Jurkat, Clone E6-1 (cell line): Measurements from ENCODE around the gene ATP9B.

ENCODE experiments used
- DNase-seq: peaks from one replicate; pipeline ENCODE4 v3.0.0-alpha.2; 2011; ENCODE audit warnings: low read depth, low spot score
- H3K4me3 ChIP-seq: 2 replicates; pipeline ENCODE4 v1.5.1; 2011; ENCODE audit warnings: mild to moderate bottlenecking, low read length, control low read depth, moderate library complexity

Gene ATP9B

DNA sequence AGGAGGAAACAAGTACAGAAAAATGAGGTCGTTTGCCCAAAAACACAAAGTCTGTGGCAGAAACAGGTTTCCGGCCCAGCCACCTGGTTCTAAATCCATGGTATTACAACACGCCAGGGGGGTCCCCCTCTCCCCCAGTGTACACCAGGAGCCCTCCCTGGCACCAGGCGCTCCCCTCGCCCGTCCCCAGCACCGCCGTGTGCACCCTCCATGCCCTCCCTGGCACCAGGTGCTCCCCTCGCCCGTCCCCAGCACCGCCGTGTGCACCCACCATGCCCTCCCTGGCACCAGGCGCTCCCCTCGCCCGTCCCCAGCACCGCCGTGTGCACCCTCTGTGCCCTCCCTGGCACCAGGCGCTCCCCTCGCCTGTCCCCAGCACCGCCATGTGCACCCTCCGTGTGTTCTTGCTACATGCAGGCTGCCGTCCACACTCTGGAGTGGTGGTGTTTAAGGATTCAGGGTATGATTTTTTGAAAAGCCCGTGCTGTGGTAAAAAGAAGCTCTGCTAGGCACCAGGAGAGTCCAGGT is 266.7 kb downstream of the ATP9B start:
- no peak overlapping the region for H3K4me3 ChIP-seq
- no peak for DNase-seq

- no peak overlapping the region for H3K4me3 ChIP-seq
- no peak for DNase-seq
Observed at GRCh38 chr18:79336556-79337142, 267.5 kb downstream of the ATP9B start.

DNA sequence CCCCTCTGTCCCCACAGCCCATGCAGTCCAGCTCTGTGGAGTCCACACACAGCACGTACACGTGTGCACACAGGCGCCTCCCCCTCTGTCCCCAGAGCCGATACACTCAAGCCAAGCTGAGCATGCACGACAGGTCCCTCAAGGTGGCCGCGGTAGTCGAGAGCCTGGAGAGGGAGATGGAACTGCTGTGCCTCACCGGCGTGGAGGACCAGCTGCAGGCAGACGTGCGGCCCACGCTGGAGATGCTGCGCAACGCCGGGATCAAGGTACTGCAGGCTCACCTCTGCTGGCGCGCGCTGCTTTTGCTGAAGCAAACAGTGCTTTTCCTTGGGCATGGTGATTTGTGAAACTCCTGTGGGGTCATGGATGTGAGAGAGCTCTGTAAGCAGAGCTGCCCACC is 268.0 kb downstream of the ATP9B start:
- H3K4me3 ChIP-seq: no peak overlapping the region
- DNase-seq: no peak

DNA sequence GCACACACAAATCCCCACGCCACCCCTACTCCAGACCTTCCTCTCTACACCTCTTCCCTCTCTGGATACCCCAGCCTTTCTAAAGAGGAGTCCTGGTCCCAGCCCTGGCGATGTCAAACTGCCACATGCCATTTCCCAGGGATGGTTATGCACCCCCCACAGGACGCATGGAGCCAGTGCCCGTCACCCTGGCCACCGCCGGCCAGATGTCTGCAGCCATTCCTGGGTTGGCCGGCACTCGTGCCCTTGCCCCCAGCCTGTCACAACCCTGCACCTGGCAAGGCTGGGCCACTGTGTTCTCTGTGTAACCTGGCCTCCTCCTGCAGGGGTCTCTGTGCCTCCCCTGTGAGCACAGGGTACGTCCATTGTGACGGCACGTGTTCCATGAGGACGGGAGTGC is 268.4 kb downstream of the ATP9B start:
- DNase-seq: no peak
- H3K4me3 ChIP-seq: no peak overlapping the region

DNA sequence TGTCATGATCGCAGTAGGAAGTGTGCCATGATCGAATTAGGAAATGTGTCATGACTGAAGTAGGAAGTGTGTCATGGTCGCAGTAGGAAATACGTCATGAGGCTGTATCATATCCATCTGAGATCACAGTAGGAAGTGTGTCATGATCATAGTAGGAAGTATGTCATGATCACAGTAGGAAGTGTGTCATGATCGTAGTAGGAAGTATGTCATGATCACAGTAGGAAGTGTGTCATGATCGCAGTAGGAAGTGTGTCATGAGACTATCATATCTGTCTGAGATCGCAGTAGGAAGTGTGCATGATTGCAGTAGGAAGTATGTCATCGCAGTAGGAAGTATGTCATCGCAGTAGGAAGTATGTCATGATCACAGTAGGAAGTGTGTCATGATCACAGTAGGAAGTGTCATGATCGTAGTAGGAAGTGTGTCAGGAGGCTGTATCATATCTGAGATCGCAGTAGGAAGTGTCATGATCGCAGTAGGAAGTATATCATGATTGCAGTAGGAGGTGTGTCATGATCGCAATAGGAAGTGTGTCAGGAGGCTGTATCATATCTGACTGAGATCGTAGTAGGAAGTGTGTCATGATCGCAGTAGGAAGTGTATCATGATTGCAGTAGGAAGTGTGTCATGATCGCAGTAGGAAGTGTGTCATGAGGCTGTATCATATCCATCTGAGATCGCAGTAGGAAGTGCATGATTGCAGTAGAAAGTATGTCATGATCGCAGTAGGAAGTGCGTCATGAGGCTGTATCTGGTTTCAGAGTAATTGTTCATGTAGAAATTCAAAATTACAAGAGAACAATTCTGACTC is 270.1 kb downstream of the ATP9B start:
- H3K4me3 ChIP-seq: no peak overlapping the region
- DNase-seq: no peak

GRCh38 chr18:79343567-79344207 is 274.5 kb downstream of the ATP9B start:
- H3K4me3 ChIP-seq: no peak overlapping the region
- no peak for DNase-seq

GRCh38 chr18:79344208-79344581 is 275.0 kb downstream of the ATP9B start:
- no peak for DNase-seq
- H3K4me3 ChIP-seq: no peak overlapping the region

DNA sequence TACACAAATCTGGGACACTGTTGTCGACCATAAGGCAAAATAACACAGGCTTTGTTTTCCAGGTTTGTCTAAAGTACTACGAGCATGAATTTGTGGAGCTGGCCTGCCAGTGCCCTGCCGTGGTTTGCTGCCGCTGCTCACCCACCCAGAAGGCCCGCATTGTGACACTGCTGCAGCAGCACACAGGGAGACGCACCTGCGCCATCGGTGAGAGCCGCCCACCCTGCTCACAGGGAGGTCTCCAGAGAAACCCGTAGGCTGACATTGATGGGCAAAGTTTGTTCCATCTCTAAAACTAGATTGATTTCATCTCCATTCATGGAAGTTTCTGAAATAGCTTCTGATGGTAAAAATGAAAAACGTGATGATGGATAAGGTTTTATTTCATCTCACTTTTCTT is 276.2 kb downstream of the ATP9B start:
- H3K4me3 ChIP-seq: no peak overlapping the region
- DNase-seq: no peak

GRCh38 chr18:79345981-79346380 is 276.8 kb downstream of the ATP9B start:
- no peak for DNase-seq
- H3K4me3 ChIP-seq: no peak overlapping the region

DNA sequence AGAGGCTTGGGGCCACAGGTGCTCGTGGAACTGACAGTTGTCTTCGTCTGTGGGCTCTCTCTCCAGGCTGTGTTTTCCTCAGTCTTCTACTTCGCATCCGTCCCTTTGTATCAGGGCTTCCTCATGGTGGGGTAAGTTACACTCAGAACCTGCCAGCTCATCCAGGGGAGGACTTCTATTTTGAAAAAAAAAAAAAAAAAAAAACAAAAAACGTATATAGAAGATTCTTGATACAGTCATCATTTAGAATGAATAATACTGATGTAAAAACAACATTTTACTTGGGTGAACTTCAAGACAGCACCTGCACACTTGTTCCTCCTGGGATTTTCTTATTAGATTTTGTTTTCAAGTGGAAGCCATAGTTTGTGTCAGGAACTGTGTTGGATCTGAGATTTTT is 278.9 kb downstream of the ATP9B start:
- no peak for DNase-seq
- H3K4me3 ChIP-seq: no peak overlapping the region

- no peak for DNase-seq
- no peak overlapping the region for H3K4me3 ChIP-seq
Observed at GRCh38 chr18:79352432-79352831, 283.2 kb downstream of the ATP9B start.

- no peak overlapping the region for H3K4me3 ChIP-seq
- DNase-seq: no peak
Observed at GRCh38 chr18:79353267-79353666, 284.1 kb downstream of the ATP9B start.

- no peak overlapping the region for H3K4me3 ChIP-seq
- DNase-seq: no peak
Observed at GRCh38 chr18:79354350-79354749, 285.2 kb downstream of the ATP9B start.

DNA sequence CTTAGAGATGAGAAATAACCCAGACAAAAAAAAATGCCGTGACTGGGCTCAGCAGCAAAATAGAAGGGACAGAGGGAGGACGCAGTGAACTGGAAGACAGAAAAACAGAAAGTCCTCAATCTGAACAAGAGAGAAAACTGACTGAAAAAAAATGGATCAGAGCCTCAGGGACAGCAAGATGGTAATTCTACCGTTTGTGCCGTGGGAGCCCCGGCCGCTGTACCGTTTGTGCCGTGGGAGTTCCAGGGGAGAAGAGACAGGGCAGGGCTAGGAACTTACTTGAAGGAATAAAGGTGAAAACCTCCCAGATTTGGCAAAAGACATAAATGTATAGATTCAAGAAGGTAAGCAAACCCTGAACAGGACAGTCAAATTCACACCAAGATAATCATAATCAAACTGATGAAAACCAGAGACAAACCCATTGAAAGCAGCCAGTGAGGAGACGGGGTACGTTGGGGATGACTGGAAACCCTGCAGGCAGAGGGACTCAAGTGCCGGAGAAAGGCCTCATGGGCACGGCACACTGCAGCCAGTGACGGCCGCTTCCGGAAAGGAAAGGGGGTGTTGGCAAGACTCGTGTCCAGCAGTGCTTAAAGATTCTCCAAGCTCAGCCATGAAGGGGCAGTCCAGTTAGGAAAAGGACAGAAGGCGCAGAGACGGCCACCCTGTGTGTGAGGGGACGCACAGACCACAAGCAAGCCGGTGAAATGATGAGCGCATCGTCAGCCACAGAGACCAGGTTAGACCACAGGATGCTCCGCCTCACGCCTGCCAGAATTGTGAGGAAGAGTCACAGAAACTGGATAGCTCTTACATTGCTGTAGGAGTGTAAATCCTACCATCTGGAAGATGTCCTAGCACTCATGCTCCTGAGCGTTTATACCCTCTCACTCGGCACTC is 286.5 kb downstream of the ATP9B start:
- no peak overlapping the region for H3K4me3 ChIP-seq
- no peak for DNase-seq

DNA sequence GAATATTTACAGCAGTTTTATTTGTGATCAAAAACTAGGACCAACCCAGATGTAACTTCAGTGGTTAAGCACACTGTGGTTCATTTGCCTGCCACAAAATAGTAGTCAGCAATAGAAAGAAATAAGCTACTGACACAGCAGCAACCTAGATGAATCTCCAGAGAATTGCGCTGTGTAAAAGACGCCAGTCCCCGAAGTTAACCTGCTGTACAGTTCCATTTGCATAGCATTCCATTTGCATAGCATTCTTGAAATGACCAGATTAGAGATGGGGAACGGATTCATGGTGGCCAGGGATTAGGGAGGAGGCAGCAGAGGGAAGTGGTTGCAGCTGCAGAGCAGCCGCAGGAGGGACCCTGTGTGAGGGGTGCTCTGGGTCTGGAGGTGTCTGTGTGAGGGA is 287.2 kb downstream of the ATP9B start:
- H3K4me3 ChIP-seq: no peak overlapping the region
- DNase-seq: no peak

- no peak overlapping the region for H3K4me3 ChIP-seq
- no peak for DNase-seq
Observed at GRCh38 chr18:79360933-79361332, 291.7 kb downstream of the ATP9B start.

DNA sequence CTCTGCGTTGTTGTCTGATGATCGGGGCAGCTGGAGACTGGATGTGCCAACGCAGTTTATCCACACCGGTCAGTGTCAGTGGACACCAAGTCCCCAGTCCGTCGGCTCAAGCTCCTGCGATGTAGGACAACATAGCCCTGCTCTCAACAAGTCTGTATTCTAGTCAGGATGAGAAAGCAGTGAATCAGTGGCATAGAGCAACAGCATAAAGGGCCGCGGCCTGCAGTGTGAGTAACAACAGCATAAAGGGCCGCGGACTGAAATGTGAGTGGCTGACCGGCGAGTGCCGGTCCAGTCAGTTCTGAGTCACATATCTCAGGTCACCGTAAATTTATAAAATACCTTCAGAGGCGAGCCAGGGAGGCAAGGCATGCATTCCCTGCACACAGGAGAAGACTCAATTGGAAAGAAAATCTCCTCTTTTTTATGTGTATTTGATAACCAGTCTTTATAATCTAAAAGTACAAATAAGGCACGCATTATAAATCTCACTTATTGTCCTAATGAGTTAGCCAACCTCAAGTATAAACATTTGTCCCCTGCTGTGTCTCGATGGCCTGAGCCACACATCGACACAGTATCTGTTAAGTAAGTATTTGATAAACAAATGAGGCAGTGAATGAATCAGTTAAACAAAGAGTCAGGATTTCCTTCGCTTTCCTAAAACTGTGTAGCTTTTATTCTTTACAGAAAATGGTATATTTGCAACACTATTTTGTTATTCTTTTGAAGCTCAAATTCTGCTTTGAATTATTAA is 292.8 kb downstream of the ATP9B start:
- DNase-seq: no peak
- H3K4me3 ChIP-seq: no peak overlapping the region

DNA sequence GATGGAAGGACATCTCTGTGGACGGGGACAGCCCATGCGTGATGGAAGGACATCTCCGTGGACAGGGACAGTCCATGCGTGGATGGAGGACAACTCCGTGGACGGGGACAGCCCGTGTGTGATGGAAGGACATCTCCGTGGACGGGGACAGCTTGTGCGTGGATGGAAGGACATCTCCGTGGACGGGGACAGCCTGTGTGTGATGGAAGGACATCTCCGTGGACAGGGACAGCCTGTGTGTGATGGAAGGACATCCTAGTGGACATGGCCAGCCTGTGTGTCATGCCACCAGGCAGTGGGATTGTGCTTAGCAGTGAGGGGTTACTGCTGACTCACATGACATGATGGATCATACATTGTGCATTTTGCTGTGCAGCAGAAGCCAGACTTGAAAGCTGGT is 296.5 kb downstream of the ATP9B start:
- no peak for DNase-seq
- no peak overlapping the region for H3K4me3 ChIP-seq
